Prostate gland (tissue), 2 donors: Measurements from ENCODE around the gene IGIP.

Source experiments
- POLR2AphosphoS5 ChIP-seq: sonication (generic); formaldehyde crosslinking; IDR thresholded peaks from one replicate; pipeline ENCODE4 v1.6.1; 2017; ENCODE audit warnings: antibody characterized with exemption
- TF ChIP-seq, protein P1 (sequence below), 4 experiments: fragments of 200-600 bp in 2 of 4; fragments of 450-650 bp in 2 of 4; sonication (generic) in 2 of 4; IDR thresholded peaks; 1 replicate in 3 of 4; 2 replicates in 1 of 4; pipeline ENCODE4 v1.5.1; 2016 to 2019; ENCODE audit warnings: antibody characterized with exemption in 4 of 4, mild to moderate bottlenecking in 2 of 4, moderate library complexity in 2 of 4

DNA sequence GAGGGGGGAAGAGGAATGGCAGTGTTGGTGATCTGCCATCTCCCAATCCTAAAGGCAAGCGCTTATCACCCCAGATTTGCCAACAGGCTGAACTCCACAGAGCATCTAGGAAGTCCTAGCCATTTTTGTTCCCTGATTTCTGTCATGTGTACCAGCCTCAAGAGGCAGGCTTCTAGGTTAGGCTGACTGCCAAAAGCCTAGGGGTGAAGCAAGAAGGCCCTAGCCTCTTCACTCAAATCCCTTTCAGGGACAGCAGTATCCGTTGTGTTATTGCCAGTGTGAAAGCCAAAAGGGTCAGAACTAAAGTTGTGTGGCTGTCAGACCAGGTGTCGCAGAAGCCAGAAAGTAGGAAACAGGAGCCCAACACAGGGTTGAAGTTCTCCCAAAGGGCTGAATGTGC is 14.7 kb downstream of the IGIP start:
- TF ChIP-seq, protein P1, sequence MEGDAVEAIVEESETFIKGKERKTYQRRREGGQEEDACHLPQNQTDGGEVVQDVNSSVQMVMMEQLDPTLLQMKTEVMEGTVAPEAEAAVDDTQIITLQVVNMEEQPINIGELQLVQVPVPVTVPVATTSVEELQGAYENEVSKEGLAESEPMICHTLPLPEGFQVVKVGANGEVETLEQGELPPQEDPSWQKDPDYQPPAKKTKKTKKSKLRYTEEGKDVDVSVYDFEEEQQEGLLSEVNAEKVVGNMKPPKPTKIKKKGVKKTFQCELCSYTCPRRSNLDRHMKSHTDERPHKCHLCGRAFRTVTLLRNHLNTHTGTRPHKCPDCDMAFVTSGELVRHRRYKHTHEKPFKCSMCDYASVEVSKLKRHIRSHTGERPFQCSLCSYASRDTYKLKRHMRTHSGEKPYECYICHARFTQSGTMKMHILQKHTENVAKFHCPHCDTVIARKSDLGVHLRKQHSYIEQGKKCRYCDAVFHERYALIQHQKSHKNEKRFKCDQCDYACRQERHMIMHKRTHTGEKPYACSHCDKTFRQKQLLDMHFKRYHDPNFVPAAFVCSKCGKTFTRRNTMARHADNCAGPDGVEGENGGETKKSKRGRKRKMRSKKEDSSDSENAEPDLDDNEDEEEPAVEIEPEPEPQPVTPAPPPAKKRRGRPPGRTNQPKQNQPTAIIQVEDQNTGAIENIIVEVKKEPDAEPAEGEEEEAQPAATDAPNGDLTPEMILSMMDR (IDR thresholded peaks at IDR 0.05): no peak
- TF ChIP-seq POLR2AphosphoS5: no peak
